Stimulated activated CD4-positive, alpha-beta T cell treated with anti-CD3 and anti-CD28 coated beads, TNF-alpha, amount 100 ng/mL, for 1 hour (primary cell): ENCODE results near the gene ARSI.
"Not testable (repeated sequence)": the region's sequence is repeated elsewhere in the genome, so short reads cannot be mapped to it uniquely, and the experiment has no call there.

ENCODE experiments used
- DNase-seq, 3 donors: peaks; one replicate each; pipeline ENCODE4 v3.0.0-alpha.2; 2020; ENCODE audit warnings: low read depth in 3 of 3, low spot score in 1 of 3

The ARSI gene

DNA sequence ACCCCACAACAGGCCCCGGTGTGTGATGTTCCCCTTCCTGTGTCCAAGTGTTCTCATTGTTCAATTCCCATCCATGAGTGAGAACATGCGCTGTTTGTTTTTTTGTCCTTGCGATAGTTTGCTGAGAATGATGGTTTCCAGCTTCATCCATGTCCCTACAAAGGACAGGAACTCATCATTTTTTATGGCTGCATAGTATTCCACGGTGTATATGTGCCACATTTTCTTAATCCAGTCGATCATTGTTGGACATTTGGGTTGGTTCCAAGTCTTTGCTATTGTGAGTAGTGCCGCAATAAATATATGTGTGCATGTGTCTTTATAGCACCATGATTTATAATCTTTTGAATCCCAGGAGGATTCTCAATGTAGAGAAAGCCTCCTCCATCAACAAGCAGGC lies 54.2 kb downstream of the ARSI start:
- DNase-seq, result not testable (repeated sequence)

GRCh38 chr5:150247726-150248125 lies 55.0 kb downstream of the ARSI start:
- no peak for DNase-seq

- DNase-seq, result no peak
These were observed 55.9 kb downstream of the ARSI start for GRCh38 chr5:150246835-150247234.

- DNase-seq, result no peak
These were observed 56.3 kb downstream of the ARSI start for GRCh38 chr5:150246429-150246828.
